Psoas muscle (tissue), 8 donors: ENCODE data around the gene FUT3. TPM values are rescaled to one million over a fixed set of nuclear protein-coding genes. Genes with fewer than 3 reads are reported as not detected.
A peak's percentile ranks its signal among the peaks of the same experiment; 100 is the strongest.
"Not testable (repeated sequence)": the region's sequence is repeated elsewhere in the genome, so short reads cannot be mapped to it uniquely, and the experiment has no call there.

ENCODE experiments used
- ATAC-seq, 4 donors: fragments of 200-7000 bp; cut with Tn5 transposase; one replicate each; pipeline ENCODE4 v1.9.1; 2020; ENCODE audit warnings: moderate library complexity in 3 of 4, mild to moderate bottlenecking in 2 of 4
- DNase-seq, 2 donors: peaks; one replicate each; pipeline ENCODE4 v3.0.0-alpha.2; 2020
- H3K27ac ChIP-seq: fragments of 200-600 bp; one replicate; pipeline ENCODE4 v1.8.0; 2022
- H3K27me3 ChIP-seq, 3 donors: fragments of 200-600 bp in 1 of 3; one replicate each; pipeline versions ENCODE4 v1.6.1 to v1.8.0; 2013 to 2022; ENCODE audit warnings: low read length in 2 of 3, mild to moderate bottlenecking in 2 of 3, moderate library complexity in 1 of 3; ENCODE audit not compliant: insufficient read depth in 3 of 3
- H3K36me3 ChIP-seq, 2 donors: fragments of 200-600 bp in 1 of 2; one replicate each; pipeline versions ENCODE4 v1.6.1 to v1.8.0; 2013 to 2022; ENCODE audit warnings: low read depth in 1 of 2, mild to moderate bottlenecking in 1 of 2, moderate library complexity in 1 of 2; ENCODE audit not compliant: insufficient read depth in 1 of 2
- H3K4me1 ChIP-seq: fragments of 200-600 bp; one replicate; pipeline ENCODE4 v1.8.0; 2022
- H3K4me3 ChIP-seq: fragments of 200-600 bp; one replicate; pipeline ENCODE4 v1.8.0; 2022; ENCODE audit warnings: mild to moderate bottlenecking
- H3K9me3 ChIP-seq: fragments of 200-600 bp; one replicate; pipeline ENCODE4 v1.8.0; 2022
- CTCF ChIP-seq: fragments of 200-600 bp; IDR thresholded peaks from one replicate; pipeline ENCODE4 v1.8.0; 2022; ENCODE audit warnings: antibody characterized with exemption
- WGBS, 3 donors: extraction: QIAGEN DNeasy Blood & Tissue Kit; methylation state at CpG; one replicate each; pipeline versions ENCODE4 v1.1.6 to v1.1.7; 2013; 5-methylcytosine and 5-hydroxymethylcytosine counted together
- intact Hi-C, 2 donors: fragments of 100-400 bp; cut with DNase I; formaldehyde crosslinking; loops; one replicate each; pipeline versions ENCODE4 v1.11.0 to v1.14.2; 2022
- polyA plus RNA-seq, 3 donors: library from polyadenylated mRNA; stranded (reverse); fragments of 200-250 nt; gene quantifications; one replicate each; pipeline ENCODE4 v1.2.3, GENCODE V29; 2013
- total RNA-seq, 4 donors: library from RNA; stranded (reverse); fragmentation: NEBNext Ultra II Directional in 2 of 4; extraction: Animal tissue kit (Norgen Biotek cat#: 25700) in 2 of 4; gene quantifications; one replicate each; pipeline versions ENCODE4 v1.2.1 to v1.2.4, GENCODE V29; 2021 to 2023
- donor health status: healthy with polysubstance abuse.
- donor health status: DM: no; HTN: no; CAD: no; lungs with moderate emphysema.
- donor health status: Bipolar disorder and iron deficiency.
- donor health status: healthy.
- donor health status: DM: yes; HTN: yes; CAD: no.
- donor health status: DM: no; HTN: no; CAD: no.
- donor health status: DM: no; HTN: no; CAD: no.
- donor health status: DM: yes; HTN: yes; CAD: no.

Gene FUT3
- total and polyA plus RNA-seq, 7 donors, result 0.03 to 0.19 TPM; not detected in 5

- Histone ChIP-seq H3K4me1 (peaks cover 5% of the 10 kb centered on the region), H3K36me3 (peaks cover 0 to 20% of the 10 kb centered on the region in 2 donors), H3K27me3 (peaks cover 0 to 38% (median 3%) of the 10 kb centered on the region in 3 donors), H3K4me3 (no peak overlapping the region), H3K9me3 (no peaks in the 10 kb centered on the region), H3K27ac (no peak overlapping the region)
- WGBS, 3 donors, result 29 to 35% (median 34%) methylated on average over 4 of the region's 4 CpGs
- no peak for TF ChIP-seq CTCF
- ATAC-seq, result peak in 1 of 4 donors; percentile 3
- intact Hi-C loops, result no loop called here
- no peak for DNase-seq
These were observed 40.3 kb upstream of the FUT3 start for GRCh38 chr19:5891572-5891937.

- intact Hi-C loops, result no loop called here
- DNase-seq (no peak), ATAC-seq (no peak)
- Histone ChIP-seq H3K4me3 (no peak overlapping the region), H3K4me1 (peaks cover 5% of the 10 kb centered on the region), H3K36me3 (peaks cover 0 to 5% of the 10 kb centered on the region in 2 donors), H3K27ac (no peak overlapping the region), H3K27me3 (peaks cover 0 to 45% (median 3%) of the 10 kb centered on the region in 3 donors), H3K9me3 (no peaks in the 10 kb centered on the region)
- WGBS, 3 donors, result 29 to 35% (median 34%) methylated on average over 10 of the region's 10 CpGs
- TF ChIP-seq CTCF, result no peak
These were observed 38.9 kb upstream of the FUT3 start for GRCh38 chr19:5890099-5890498.

- Histone ChIP-seq H3K36me3 (no peaks in the 10 kb centered on the region), H3K4me3 (no peak overlapping the region), H3K4me1 (peaks cover 5% of the 10 kb centered on the region), H3K27ac (no peak overlapping the region), H3K9me3 (no peaks in the 10 kb centered on the region), H3K27me3 (peaks cover 0 to 45% (median 3%) of the 10 kb centered on the region in 3 donors)
- no peak for TF ChIP-seq CTCF
- intact Hi-C loops, result no loop called here
- 31 to 42% (median 41%) methylated on average over 17 of the region's 17 CpGs for WGBS, 3 donors
- ATAC-seq (no peak), DNase-seq (no peak)
These were observed 38.2 kb upstream of the FUT3 start for GRCh38 chr19:5889288-5889971.

- H3K27ac ChIP-seq, ATAC-seq, intact Hi-C loops: not testable (repeated sequence)
These were observed 33.0 kb upstream of the FUT3 start for GRCh38 chr19:5884065-5884811.

GRCh38 chr19:5883157-5883873 is 32.1 kb upstream of the FUT3 start:
- H3K27me3 ChIP-seq, result peaks cover 0 to 37% (median 0%) of the 10 kb centered on the region in 3 donors
- intact Hi-C loops, H3K4me3 ChIP-seq, H3K36me3 ChIP-seq, ATAC-seq, H3K9me3 ChIP-seq, DNase-seq, H3K4me1 ChIP-seq, H3K27ac ChIP-seq: not testable (repeated sequence)
- WGBS, 3 donors, result 43 to 59% (median 52%) methylated on average over 13 of the region's 13 CpGs

More at GRCh38 chr19:5884065-5884811, 33.0 kb upstream of the FUT3 start:
- H3K4me1 ChIP-seq, H3K36me3 ChIP-seq, DNase-seq, H3K9me3 ChIP-seq, H3K4me3 ChIP-seq: not testable (repeated sequence)
- H3K27me3 ChIP-seq, result peaks cover 0 to 34% (median 1%) of the 10 kb centered on the region in 3 donors
- WGBS, 3 donors, result 76 to 83% (median 80%) methylated on average over 11 of the region's 11 CpGs
